ENCODE measurements around the gene DENND2A.
A peak's percentile ranks its signal among the peaks of the same experiment; 100 is the strongest.

DENND2A gene

DNA sequence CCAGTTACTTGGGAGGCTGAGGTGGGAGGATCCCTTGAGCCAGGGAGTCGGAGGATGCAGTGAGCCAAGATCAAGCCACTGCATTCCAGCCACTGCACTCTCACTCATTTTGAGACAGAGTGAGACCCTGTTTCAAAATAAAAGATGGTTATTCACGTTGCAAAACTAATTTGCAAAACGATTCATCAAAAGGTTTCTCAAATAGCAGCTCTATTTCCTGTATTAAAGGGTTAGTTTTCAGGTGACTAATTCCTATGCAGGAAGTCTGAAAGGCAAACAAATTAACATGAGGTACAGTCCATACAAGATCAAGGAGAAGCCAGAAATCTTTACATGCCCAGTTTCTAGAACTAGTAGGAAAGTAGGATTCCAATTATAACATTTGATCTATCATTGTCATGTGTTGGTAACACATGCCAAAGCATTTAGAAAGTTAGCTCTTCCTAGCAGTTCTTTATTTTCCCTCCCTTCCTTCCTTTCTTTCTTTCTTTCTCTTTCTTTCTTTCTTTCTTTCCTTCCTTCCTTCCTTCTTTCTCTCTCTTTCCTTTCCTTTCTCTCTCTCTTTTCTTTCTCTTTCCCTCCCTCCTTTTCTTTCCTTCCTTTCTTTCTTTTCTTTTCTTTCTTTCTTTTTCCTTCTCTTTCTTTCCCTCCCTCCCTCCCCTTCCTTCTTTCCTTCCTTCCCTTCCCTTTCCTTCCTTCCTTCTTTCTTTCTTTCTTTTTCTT, 49.3 kb downstream of the DENND2A start:
- Mint-ChIP-seq H3K27me3 (ENCODE audit: low read depth, poor library complexity) (no peaks in the 10 kb centered on the region), H3K4me1 (peaks cover 24% of the 10 kb centered on the region), H3K36me3 (ENCODE audit: low read depth) (peaks cover 44% of the 10 kb centered on the region), H3K4me3 (no peak overlapping the region), H3K9me3 (no peaks in the 10 kb centered on the region), H3K27ac (no peak overlapping the region)
- TF ChIP-seq, protein P1, sequence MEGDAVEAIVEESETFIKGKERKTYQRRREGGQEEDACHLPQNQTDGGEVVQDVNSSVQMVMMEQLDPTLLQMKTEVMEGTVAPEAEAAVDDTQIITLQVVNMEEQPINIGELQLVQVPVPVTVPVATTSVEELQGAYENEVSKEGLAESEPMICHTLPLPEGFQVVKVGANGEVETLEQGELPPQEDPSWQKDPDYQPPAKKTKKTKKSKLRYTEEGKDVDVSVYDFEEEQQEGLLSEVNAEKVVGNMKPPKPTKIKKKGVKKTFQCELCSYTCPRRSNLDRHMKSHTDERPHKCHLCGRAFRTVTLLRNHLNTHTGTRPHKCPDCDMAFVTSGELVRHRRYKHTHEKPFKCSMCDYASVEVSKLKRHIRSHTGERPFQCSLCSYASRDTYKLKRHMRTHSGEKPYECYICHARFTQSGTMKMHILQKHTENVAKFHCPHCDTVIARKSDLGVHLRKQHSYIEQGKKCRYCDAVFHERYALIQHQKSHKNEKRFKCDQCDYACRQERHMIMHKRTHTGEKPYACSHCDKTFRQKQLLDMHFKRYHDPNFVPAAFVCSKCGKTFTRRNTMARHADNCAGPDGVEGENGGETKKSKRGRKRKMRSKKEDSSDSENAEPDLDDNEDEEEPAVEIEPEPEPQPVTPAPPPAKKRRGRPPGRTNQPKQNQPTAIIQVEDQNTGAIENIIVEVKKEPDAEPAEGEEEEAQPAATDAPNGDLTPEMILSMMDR (IDR thresholded peaks at IDR 0.05): no peak
- DNase-seq: no peak

GRCh38 chr7:140587243-140587642, 53.4 kb downstream of the DENND2A start:
- peak overlapping the region; percentile 96 for H3K27ac Mint-ChIP-seq
- H3K4me1 Mint-ChIP-seq: no peaks in the 10 kb centered on the region
- peaks cover 61% of the 10 kb centered on the region for H3K36me3 Mint-ChIP-seq (ENCODE audit: low read depth)
- no peaks in the 10 kb centered on the region for H3K9me3 Mint-ChIP-seq
- no peak overlapping the region for H3K4me3 Mint-ChIP-seq
- DNase-seq: no peak
- TF ChIP-seq, protein P1 (IDR thresholded peaks at IDR 0.05): no peak
- no peaks in the 10 kb centered on the region for H3K27me3 Mint-ChIP-seq (ENCODE audit: low read depth, poor library complexity)

DNA sequence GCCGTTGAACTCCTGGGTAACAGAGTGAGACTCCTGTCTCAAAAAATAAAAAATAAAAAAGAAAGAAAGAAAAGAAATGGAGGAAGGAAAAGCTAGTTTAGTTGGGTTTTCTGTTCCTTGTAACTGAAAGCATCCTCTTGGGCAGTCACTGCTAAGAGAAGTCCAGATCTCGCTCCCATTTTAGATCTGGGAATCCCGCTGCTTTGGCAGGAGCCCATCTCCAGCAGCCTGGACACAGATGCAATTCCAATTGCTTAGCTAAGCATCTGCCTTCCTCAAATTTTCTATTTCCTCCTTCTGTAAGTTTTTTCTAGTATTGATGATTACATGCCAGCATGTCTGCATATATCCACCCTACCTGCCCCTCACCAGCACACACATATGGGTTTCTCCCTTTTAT, 54.1 kb downstream of the DENND2A start:
- H3K27ac Mint-ChIP-seq: peak overlapping the region; percentile 13
- DNase-seq: no peak
- no peak overlapping the region for H3K4me3 Mint-ChIP-seq
- peaks cover 64% of the 10 kb centered on the region for H3K36me3 Mint-ChIP-seq (ENCODE audit: low read depth)
- H3K9me3 Mint-ChIP-seq: no peaks in the 10 kb centered on the region
- H3K27me3 Mint-ChIP-seq (ENCODE audit: low read depth, poor library complexity): no peaks in the 10 kb centered on the region
- no peaks in the 10 kb centered on the region for H3K4me1 Mint-ChIP-seq
- TF ChIP-seq, protein P1 (IDR thresholded peaks at IDR 0.05): no peak

- Mint-ChIP-seq H3K4me1 (no peaks in the 10 kb centered on the region), H3K9me3 (no peaks in the 10 kb centered on the region), H3K4me3 (no peak overlapping the region), H3K27me3 (ENCODE audit: low read depth, poor library complexity) (no peaks in the 10 kb centered on the region), H3K36me3 (ENCODE audit: low read depth) (peaks cover 63% of the 10 kb centered on the region), H3K27ac (no peak overlapping the region)
- DNase-seq: no peak
- TF ChIP-seq, protein P1 (IDR thresholded peaks at IDR 0.05): no peak
These were observed 55.3 kb downstream of the DENND2A start for GRCh38 chr7:140585333-140585732.

DNA sequence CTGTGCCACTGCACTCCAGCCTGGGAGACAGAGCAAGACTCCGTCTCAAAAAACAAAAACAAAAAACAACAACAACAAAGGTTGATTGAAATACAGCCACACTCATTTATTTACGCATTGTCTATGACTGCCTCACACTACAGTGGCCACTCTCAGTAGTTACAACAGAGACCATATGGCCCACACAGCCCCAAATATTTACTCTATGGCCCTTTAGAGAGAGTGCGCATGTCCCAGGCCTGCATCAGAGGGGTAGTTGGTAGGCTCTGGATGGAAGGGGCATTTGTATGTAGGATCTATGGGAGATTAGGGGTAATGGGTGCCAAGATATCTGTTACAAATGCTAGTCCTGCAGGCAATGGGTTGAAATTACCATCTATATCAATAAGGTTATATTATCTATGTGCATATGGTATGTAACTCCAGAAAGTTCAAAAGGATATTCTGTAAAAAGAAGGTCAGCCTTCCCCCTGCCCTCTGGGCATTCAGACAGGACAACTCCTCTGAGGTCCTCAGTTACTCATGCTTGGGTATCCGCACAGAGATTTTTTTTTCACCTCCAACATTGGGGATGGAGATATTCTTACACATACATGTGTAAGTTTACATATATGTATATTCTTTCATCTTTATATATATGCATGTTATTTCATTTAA, 56.3 kb downstream of the DENND2A start:
- no peak overlapping the region for H3K27ac Mint-ChIP-seq
- DNase-seq: no peak
- H3K9me3 Mint-ChIP-seq: no peaks in the 10 kb centered on the region
- no peaks in the 10 kb centered on the region for H3K4me1 Mint-ChIP-seq
- H3K27me3 Mint-ChIP-seq (ENCODE audit: low read depth, poor library complexity): no peaks in the 10 kb centered on the region
- no peak overlapping the region for H3K4me3 Mint-ChIP-seq
- peaks cover 58% of the 10 kb centered on the region for H3K36me3 Mint-ChIP-seq (ENCODE audit: low read depth)
- TF ChIP-seq, protein P1 (IDR thresholded peaks at IDR 0.05): no peak

GRCh38 chr7:140581411-140581810, 59.2 kb downstream of the DENND2A start:
- H3K4me3 Mint-ChIP-seq: no peak overlapping the region
- peaks cover 9% of the 10 kb centered on the region for H3K4me1 Mint-ChIP-seq
- no peaks in the 10 kb centered on the region for H3K27me3 Mint-ChIP-seq (ENCODE audit: low read depth, poor library complexity)
- TF ChIP-seq, protein P1 (IDR thresholded peaks at IDR 0.05): no peak
- peak overlapping the region; percentile 64 for H3K27ac Mint-ChIP-seq
- peaks cover 63% of the 10 kb centered on the region for H3K36me3 Mint-ChIP-seq (ENCODE audit: low read depth)
- H3K9me3 Mint-ChIP-seq: no peaks in the 10 kb centered on the region
- no peak for DNase-seq
